ENCODE results near the gene SNAI1.

Gene SNAI1

DNA sequence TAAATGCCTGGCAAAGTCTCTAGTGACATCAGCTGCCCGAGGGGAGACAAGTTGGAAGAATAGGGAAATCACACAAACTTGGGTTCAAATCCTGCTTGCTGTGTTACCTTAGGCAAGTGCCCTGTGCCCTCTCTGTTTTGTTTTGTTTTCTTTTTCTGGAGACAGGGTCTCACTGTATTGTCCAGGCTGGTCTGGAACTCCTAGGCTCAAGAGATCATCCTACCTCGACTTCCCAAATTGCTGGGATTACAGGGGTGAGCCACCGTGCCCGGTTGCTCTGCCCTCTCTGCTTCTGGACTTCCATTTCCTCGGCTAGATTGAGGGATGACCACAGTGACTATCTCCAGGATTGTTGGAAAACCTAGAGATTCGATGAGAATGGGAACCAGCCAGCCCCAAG, 55.4 kb downstream of the SNAI1 start:
- DNase-seq, result no peak
